Endothelial cell of umbilical vein (primary cell): ENCODE results near the gene CLDN7. TPM values are rescaled to one million over a fixed set of nuclear protein-coding genes. Genes with fewer than 3 reads are reported as not detected.

Source experiments
- BruUV-seq: library from RNA; stranded (reverse); fragments of 400-500 nt; replicated peaks from 2 replicates; lab custom pipeline; 2021; lab: Mats Ljungman, UMichigan
- CTCF ChIA-PET: fragments of 300-600, 350-600 bp; sonication (Branson Sonifier 250); formaldehyde crosslinking; loops from one replicate; lab custom pipeline; 2021; ENCODE audit warnings: antibody characterized with exemption, inconsistent platforms; lab: Charles Lee
- POLR2A ChIA-PET: fragments of 300-600, 350-600 bp; sonication (Branson Sonifier 250); formaldehyde crosslinking; loops from one replicate; lab custom pipeline; 2021; ENCODE audit warnings: antibody characterized with exemption, inconsistent platforms; lab: Charles Lee
- DNase-seq: peaks from one replicate; pipeline ENCODE4 v3.0.0-alpha.2; 2011; ENCODE audit warnings: low read depth, low spot score
- FAIRE-seq: peaks from 2 replicates; lab custom pipeline; 2011; peaks lifted over from hg19 to GRCh38; lab: Jason Lieb, UNC
- H2AFZ ChIP-seq: 2 replicates; pipeline ENCODE4 v1.6.0; 2012; ENCODE audit warnings: low read depth, low read length, control low read depth, inconsistent platforms
- H3K27ac ChIP-seq: 2 replicates; pipeline ENCODE4 v1.5.1; 2011; ENCODE audit warnings: low read depth, mild to moderate bottlenecking, control low read depth, low read length, moderate library complexity; ENCODE audit not compliant: insufficient read depth
- H3K27me3 ChIP-seq, 2 experiments: 2 replicates each; pipeline versions ENCODE4 v1.6.0 to v1.6.1; 2011; ENCODE audit warnings: low read length in 2 of 2, mixed read lengths in 1 of 2; ENCODE audit not compliant: control insufficient read depth in 2 of 2, insufficient read depth in 2 of 2
- H3K36me3 ChIP-seq, 2 experiments: 2 replicates in 1 of 2; 3 replicates in 1 of 2; pipeline ENCODE4 v1.5.1; 2011; ENCODE audit warnings: low read length in 2 of 2, mild to moderate bottlenecking in 1 of 2, moderate library complexity in 1 of 2; ENCODE audit not compliant: control insufficient read depth in 2 of 2, insufficient read depth in 2 of 2; ENCODE audit errors: extremely low read depth in 1 of 2
- H3K4me1 ChIP-seq: 3 replicates; pipeline ENCODE4 v1.5.1; 2011; ENCODE audit warnings: mild to moderate bottlenecking, low read length; ENCODE audit not compliant: control insufficient read depth, insufficient read depth; ENCODE audit errors: extremely low read depth
- H3K4me2 ChIP-seq: 2 replicates; pipeline ENCODE4 v1.6.1; 2011; ENCODE audit warnings: low read length, control low read depth, mixed read lengths; ENCODE audit not compliant: insufficient read depth
- H3K4me3 ChIP-seq, 3 experiments: fragments of 200-600 bp in 1 of 3; sonication (generic), shearing (Covaris generic) in 1 of 3; replicated peaks in 1 of 3; 2 replicates each; pipeline ENCODE4 v1.5.1; 2011 to 2016; ENCODE audit warnings: control low read depth in 3 of 3, low read length in 3 of 3, mild to moderate bottlenecking in 2 of 3, inconsistent platforms in 1 of 3, low read depth in 1 of 3, moderate library complexity in 1 of 3; ENCODE audit not compliant: insufficient read depth in 1 of 3
- H3K79me2 ChIP-seq: 2 replicates; pipeline ENCODE4 v1.6.0; 2012; ENCODE audit warnings: low read length, inconsistent platforms; ENCODE audit not compliant: control insufficient read depth, insufficient read depth
- H3K9ac ChIP-seq: replicated peaks from 2 replicates; pipeline ENCODE3; 2011; ENCODE audit warnings: low read length, control low read depth; ENCODE audit not compliant: insufficient read depth; ENCODE audit errors: extremely low read depth
- H3K9me1 ChIP-seq: replicated peaks from 3 replicates; pipeline ENCODE4 v1.6.0; 2011; ENCODE audit warnings: mild to moderate bottlenecking, low read length; ENCODE audit not compliant: control insufficient read depth, insufficient read depth; ENCODE audit errors: extremely low read depth
- H3K9me3 ChIP-seq: replicated peaks from 2 replicates; pipeline ENCODE4 v1.5.1; 2012; ENCODE audit warnings: low read length, inconsistent platforms; ENCODE audit not compliant: control insufficient read depth, insufficient read depth
- H4K20me1 ChIP-seq: replicated peaks from 2 replicates; pipeline ENCODE3; 2011; ENCODE audit warnings: mild to moderate bottlenecking, low read length; ENCODE audit not compliant: control insufficient read depth, insufficient read depth; ENCODE audit errors: extremely low read depth
- EZH2 ChIP-seq: IDR thresholded peaks from 2 replicates; pipeline ENCODE4 v1.6.1; 2012; ENCODE audit warnings: borderline replicate concordance, low read depth, mild to moderate bottlenecking, moderate library complexity, low read length, inconsistent platforms; ENCODE audit not compliant: severe bottlenecking
- GATA2 ChIP-seq: IDR thresholded peaks from 2 replicates; pipeline ENCODE4 v1.7.0; 2011; ENCODE audit warnings: low read depth, mild to moderate bottlenecking, moderate library complexity, mixed read lengths, low read length; ENCODE audit not compliant: insufficient read length, insufficient read depth
- POLR2A ChIP-seq: IDR thresholded peaks from 2 replicates; pipeline ENCODE4 v1.6.1; 2012; ENCODE audit warnings: low read depth, mild to moderate bottlenecking, control low read depth, low read length
- POLR2AphosphoS5 ChIP-seq: IDR thresholded peaks from 2 replicates; pipeline ENCODE4 v1.6.1; 2012; ENCODE audit warnings: low read depth, mild to moderate bottlenecking, control low read depth, low read length, moderate library complexity; ENCODE audit not compliant: insufficient read depth
- dilution Hi-C: fragments of 300-500 bp; cut with MboI; formaldehyde crosslinking; loops from one replicate; pipeline ENCODE4 v1.15.0; 2019; ENCODE audit warnings: low sequenced_read_pairs; ENCODE audit not compliant: extremely low pct_ligation_motif_present
- intact Hi-C: fragments of 100-400 bp; cut with micrococcal nuclease; formaldehyde crosslinking; loops from one replicate; pipeline ENCODE4 v1.10.0; 2022
- polyA plus RNA-seq, 4 experiments: library from polyadenylated mRNA; depleted of rRNA in 3 of 4; stranded (reverse) in 3 of 4; unstranded in 1 of 4; fragments of >200 nt; gene quantifications; 2 replicates each; pipeline versions ENCODE4 v1.2.1 to v1.2.3, GENCODE V29; 2011 to 2012; ENCODE audit warnings: missing spikeins in 1 of 4
- total RNA-seq: library from RNA; stranded (reverse); gene quantifications from 2 replicates; pipeline ENCODE4 v1.2.3, GENCODE V29; 2021

CLDN7 gene
- total and polyA plus RNA-seq, 2 donors (not counting 3 experiments of a cell fraction or from before 2014, with no cell fraction given) = 25.4 to 25.7 TPM

DNA sequence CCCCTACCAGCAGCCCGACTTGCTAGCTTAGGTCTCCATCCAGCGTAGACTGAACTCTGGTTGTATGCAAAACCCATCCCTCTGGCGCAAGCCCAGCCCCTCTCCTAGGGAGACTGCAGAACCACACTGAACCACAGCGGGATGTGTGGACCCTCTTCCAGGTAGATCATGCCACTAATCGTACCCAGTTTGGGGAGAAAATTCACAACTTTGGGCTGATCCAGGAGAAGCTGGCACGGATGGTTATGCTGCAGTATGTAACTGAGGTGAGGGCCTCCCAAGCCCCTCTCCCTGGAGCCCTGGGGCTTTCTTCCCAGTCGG, 39.3 kb downstream of the CLDN7 start:
- Histone ChIP-seq H3K4me1 (peaks cover 11% of the 10 kb centered on the region), H3K27ac (no peak overlapping the region), H3K36me3 (peaks cover 21 to 37% of the 10 kb centered on the region in 2 experiments), H3K27me3 (no peaks in the 10 kb centered on the region), H3K9me3 (no peaks in the 10 kb centered on the region), H3K9ac (no peak overlapping the region), H2AFZ (no peak overlapping the region), H3K79me2 (peaks cover 2% of the 10 kb centered on the region), H3K4me3 (no peak overlapping the region), H4K20me1 (no peaks in the 10 kb centered on the region), H3K9me1 (no peaks in the 10 kb centered on the region), H3K4me2 (no peak overlapping the region)
- intact Hi-C loops (no loop called here), dilution Hi-C loops (no loop called here)
- no TSS peak for BruUV-seq
- ChIA-PET CTCF (interaction anchor here (1.4 to 2.0 kb wide), 2 partner anchors 74 to 177 kb away, joined by 4 to 9 read pairs; no protein-coding TSS in a partner anchor), POLR2A (no interaction called here)
- DNase-seq (no peak), FAIRE-seq (no peak)
- TF ChIP-seq EZH2 = no peak
- TF ChIP-seq POLR2A = peak; percentile 17

DNA sequence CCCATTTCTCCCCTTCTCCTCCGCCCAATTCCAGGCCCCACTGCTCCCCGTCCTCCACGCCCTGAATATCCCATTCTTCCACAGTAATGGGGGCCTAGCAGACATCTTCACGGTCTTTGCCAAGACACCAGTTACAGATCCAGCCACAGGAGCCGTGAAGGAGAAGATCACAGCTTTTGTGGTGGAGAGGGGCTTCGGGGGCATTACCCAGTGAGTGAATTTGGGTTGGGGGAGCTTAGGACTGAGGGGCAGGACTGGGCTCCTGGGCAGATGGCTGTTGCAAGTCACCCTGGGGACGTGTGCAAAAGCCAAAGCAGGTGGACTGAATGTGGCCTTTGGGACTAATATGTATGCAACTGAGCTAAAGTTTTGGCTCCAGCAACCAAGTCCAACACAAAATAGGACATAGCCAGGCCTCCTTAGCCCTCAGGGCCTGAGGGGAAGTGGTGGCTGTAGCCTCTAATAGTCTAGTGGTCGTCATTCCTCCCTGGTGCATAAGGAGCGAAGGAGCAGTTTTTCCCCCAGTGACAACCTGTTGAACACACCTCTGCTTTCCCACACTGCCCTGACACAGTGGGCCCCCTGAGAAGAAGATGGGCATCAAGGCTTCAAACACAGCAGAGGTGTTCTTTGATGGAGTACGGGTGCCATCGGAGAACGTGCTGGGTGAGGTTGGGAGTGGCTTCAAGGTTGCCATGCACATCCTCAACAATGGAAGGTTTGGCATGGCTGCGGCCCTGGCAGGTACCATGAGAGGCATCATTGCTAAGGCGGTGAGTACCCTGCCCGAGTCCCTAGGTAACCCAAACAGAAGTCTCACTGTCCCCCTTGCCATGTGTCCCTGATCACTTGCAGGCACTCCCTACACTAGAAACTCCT, 39.9 kb downstream of the CLDN7 start:
- Histone ChIP-seq H3K4me1 (peaks cover 11% of the 10 kb centered on the region), H2AFZ (no peak overlapping the region), H3K4me3 (no peak overlapping the region), H4K20me1 (no peaks in the 10 kb centered on the region), H3K9ac (no peak overlapping the region), H3K9me3 (no peaks in the 10 kb centered on the region), H3K79me2 (peaks cover 2% of the 10 kb centered on the region), H3K9me1 (no peaks in the 10 kb centered on the region), H3K27me3 (no peaks in the 10 kb centered on the region), H3K36me3 (peaks cover 21 to 33% of the 10 kb centered on the region in 2 experiments), H3K4me2 (no peak overlapping the region), H3K27ac (no peak overlapping the region)
- CTCF ChIA-PET = interaction anchor here (1.9 to 4.5 kb wide), 5 partner anchors 16 to 177 kb away, joined by 5 to 94 read pairs (median 28); partner anchors contain the start of genes GABARAP and PHF23
- TF ChIP-seq GATA2 = no peak
- TF ChIP-seq POLR2AphosphoS5 = peak; percentile 2
- peak; percentile 6 for TF ChIP-seq POLR2A
- dilution Hi-C loops = no loop called here
- BruUV-seq = no TSS peak
- POLR2A ChIA-PET = no interaction called here
- DNase-seq (no peak), FAIRE-seq (peak; percentile 50)
- intact Hi-C loops = no loop called here
